AG09319 (cell line): Measurements from ENCODE around the gene ULK4.

Experiments used
- DNase-seq: peaks from one replicate; pipeline ENCODE4 v3.0.0-alpha.2; 2010; ENCODE audit warnings: low read depth; ENCODE audit errors: extremely low read depth
- TF ChIP-seq, protein P1 (sequence below): IDR thresholded peaks from 2 replicates; pipeline ENCODE4 v1.5.1; 2011; ENCODE audit warnings: low read depth, mild to moderate bottlenecking, inconsistent platforms, low read length, moderate library complexity

The ULK4 gene

DNA sequence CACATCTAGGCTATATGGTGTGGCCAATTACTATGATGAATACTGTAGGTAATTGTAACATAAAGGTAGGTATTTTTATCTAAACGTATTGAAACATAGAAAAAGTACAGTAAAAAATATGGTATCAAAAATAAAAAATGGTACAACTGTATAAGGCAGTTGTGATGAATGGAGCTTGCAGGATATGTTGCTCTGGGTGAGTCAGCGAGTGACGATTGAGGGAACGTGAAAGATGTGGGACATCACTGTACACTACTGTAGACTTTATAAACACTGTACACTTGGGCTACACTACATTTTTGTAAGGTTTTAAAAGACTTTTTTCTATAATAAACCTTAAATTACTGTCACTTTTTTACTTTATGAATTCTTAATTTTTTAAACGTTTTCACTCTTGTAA is 752.3 kb downstream of the ULK4 start:
- TF ChIP-seq, protein P1, sequence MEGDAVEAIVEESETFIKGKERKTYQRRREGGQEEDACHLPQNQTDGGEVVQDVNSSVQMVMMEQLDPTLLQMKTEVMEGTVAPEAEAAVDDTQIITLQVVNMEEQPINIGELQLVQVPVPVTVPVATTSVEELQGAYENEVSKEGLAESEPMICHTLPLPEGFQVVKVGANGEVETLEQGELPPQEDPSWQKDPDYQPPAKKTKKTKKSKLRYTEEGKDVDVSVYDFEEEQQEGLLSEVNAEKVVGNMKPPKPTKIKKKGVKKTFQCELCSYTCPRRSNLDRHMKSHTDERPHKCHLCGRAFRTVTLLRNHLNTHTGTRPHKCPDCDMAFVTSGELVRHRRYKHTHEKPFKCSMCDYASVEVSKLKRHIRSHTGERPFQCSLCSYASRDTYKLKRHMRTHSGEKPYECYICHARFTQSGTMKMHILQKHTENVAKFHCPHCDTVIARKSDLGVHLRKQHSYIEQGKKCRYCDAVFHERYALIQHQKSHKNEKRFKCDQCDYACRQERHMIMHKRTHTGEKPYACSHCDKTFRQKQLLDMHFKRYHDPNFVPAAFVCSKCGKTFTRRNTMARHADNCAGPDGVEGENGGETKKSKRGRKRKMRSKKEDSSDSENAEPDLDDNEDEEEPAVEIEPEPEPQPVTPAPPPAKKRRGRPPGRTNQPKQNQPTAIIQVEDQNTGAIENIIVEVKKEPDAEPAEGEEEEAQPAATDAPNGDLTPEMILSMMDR = no peak
- no peak for DNase-seq

DNA sequence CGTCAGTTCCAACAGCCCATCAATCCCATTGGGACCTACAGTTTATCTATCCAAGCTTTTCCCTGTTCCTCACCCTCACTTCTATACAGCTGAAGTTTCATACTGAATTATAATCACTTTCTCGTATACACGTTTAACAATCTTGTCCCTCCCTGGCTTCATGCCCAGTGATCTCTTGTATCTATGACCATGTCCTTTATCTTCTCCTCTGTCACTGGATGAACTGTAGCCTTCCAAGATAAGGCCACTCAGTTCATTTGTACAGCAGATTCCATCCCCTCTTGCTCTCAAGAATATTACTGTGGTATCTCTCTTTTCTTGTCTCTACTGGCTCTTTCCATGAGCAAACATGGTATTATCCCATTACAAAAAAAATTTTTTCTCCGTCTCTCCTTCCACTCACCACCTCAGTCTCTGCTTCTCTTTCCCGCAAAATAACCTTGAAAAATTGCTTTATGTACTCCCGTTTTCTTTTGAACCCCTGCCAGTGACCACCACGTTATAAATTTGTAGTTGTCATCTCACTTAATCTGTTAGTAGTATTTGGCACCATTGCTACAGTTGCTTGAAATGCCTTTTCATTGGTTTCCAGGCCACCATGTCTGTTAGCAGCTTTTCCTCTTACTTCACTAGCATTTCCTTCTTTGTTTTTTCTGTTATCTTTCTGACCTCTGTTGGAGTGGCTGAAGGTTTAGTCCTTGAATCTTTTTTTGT is 753.2 kb downstream of the ULK4 start:
- TF ChIP-seq, protein P1 = no peak
- no peak for DNase-seq

DNA sequence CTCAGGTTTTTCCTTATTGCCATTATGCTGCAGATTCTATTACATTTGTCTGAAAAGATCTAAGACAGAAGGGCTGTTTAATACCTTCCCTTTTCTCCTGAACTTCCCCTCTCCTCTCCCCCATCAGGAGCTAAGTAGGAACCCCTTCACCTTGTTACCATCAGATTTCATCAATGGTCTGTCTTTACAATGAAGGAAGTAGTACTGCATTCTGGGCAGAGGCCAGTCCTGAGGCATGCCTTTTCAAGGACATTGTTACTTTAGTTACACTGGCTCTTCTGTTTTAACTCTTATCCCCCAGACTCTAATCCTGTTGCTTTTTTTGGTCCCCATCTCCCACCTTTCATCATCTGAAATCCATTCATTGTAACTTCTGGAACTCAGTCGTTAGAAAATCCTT is 754.5 kb downstream of the ULK4 start:
- TF ChIP-seq, protein P1 = no peak
- no peak for DNase-seq

DNA sequence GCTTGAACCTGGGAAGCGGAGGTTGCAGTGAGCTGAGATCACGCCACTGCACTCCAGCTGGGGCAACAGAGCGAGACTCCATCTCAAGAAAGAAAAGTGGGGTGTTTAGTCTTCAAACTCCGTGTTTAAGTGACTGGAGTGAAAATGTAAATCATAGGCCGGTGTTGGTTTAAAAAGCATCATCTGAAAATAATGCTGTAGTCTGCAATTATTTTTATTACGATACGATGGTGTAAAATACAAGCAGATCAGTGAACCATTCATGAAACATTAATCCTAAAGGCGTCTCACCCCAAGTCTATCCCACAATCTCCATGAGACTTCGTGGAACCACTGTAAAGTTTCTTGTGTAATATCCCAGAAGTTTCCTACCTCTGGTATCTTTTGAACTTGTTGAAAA is 756.3 kb downstream of the ULK4 start:
- TF ChIP-seq, protein P1 = no peak
- no peak for DNase-seq

DNA sequence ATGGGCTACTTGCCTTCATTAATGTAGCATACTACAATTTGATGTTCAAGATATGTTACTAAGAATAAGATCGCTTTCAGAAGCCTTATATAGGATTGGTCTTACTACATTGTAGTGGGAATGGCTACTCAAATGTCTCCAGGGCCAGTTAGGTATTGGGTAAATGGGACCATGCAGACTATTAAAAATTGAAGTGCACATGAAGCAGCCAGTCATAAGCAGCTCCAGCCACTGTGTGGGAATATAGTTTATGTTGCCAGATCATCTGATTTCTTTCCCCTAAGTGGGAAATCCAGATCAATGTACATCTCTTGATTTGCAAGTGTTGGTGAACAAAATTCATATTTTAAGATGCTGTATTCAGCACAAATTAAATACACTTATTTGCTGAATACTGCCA is 757.5 kb downstream of the ULK4 start:
- no peak for DNase-seq
- TF ChIP-seq, protein P1 = no peak

DNA sequence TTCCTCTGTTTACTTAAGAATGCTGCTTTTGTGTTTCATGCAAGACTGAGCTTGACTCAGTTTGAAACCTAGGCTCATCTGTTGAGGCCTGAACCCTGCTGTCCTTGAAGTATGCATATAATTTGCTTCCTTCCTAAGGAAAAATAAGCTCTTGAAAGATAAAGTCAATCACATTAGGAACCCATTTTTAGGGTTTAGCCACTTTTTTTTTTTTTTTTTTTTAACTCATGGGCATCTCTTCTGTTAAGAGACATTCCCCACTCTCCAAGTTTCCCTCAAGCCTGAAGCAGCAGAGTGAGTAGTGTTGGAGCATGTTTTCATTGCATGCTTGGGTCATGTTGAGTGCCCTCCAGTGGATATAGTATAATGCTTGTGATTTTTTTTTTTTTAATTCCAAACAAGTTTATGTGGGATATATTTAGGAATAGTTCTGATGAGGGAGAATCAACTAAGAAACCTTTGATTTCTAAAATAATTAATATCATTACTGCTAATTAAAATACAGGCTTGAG is 759.0 kb downstream of the ULK4 start:
- TF ChIP-seq, protein P1 = peak; percentile 33

DNA sequence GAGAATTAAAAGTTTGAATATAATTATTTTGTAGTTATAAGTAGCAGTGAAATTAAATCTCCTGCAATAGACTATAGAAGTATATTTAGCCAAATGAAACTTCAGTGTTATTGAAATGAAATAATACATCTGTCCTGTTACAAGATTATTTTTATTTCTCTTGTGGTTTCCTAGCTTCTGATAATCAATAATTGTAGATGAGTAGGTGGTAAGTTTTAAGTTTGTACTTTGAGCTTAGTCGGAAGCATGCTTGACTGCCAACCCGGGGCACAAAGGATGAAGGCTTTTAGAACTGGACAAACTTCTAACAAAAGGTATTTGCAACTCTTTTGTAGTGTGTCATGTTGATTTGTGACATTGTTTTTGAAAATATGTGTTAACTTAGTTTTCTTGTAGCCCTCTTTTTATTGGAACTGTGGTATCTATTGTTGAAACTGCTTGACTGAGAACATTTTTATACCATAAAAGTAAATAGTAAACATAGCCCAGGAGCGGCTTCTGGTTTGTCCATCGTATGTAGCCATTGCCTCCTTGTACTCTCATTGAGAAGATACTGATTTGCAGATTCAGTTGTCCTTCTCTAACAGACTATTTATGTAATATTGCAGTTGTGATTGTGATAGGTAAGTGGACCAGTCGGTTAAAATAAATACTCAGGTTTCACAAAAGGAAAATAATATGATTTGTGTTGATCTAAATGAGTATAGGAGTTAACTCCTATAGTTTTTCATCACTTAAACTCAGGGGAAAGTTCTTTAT is 759.6 kb downstream of the ULK4 start:
- TF ChIP-seq, protein P1 = no peak
- no peak for DNase-seq

More for the DNA sequence above, 759.0 kb downstream of the ULK4 start:
- DNase-seq = no peak
